Neural cell (in vitro differentiated cells): ENCODE results near the gene HJURP. TPM values are rescaled to one million over a fixed set of nuclear protein-coding genes. Genes with fewer than 3 reads are reported as not detected.

Experiments
- H2AFZ ChIP-seq: fragments of 200-600, 300-800 bp; sonication (generic), shearing (Covaris generic); 2 replicates; pipeline ENCODE4 v1.6.0; 2014; ENCODE audit warnings: low read depth, mild to moderate bottlenecking, antibody characterized with exemption, low read length, moderate library complexity
- H3F3A ChIP-seq: fragments of 200-600 bp; shearing (Covaris generic); 2 replicates; pipeline ENCODE4 v1.6.1; 2016; ENCODE audit warnings: mild to moderate bottlenecking, moderate library complexity, mixed read lengths, antibody characterized with exemption, low read length; ENCODE audit not compliant: insufficient read depth, poor library complexity, severe bottlenecking
- H3K27ac ChIP-seq: fragments of 200-600, 300-800 bp; sonication (generic), shearing (Covaris generic); 2 replicates; pipeline ENCODE4 v1.5.1; 2014; ENCODE audit warnings: mild to moderate bottlenecking, low read length, moderate library complexity
- H3K27me3 ChIP-seq: fragments of 300-800, 200-600 bp; sonication (generic), shearing (Covaris generic); 2 replicates; pipeline ENCODE4 v1.6.0; 2014; ENCODE audit warnings: mild to moderate bottlenecking, low read depth, low read length, moderate library complexity; ENCODE audit not compliant: insufficient read depth
- H3K36me3 ChIP-seq: fragments of 300-800, 200-600 bp; sonication (generic), shearing (Covaris generic); 2 replicates; pipeline ENCODE4 v1.5.1; 2014; ENCODE audit warnings: mild to moderate bottlenecking, antibody characterized with exemption, low read length, moderate library complexity; ENCODE audit not compliant: insufficient read depth
- H3K4me2 ChIP-seq: fragments of 300-800, 200-600 bp; sonication (generic), shearing (Covaris generic); 2 replicates; pipeline ENCODE4 v1.6.0; 2014; ENCODE audit warnings: mild to moderate bottlenecking, low read length
- H3K4me3 ChIP-seq: fragments of 300-800, 200-600 bp; sonication (generic), shearing (Covaris generic); 2 replicates; pipeline ENCODE4 v1.5.1; 2014; ENCODE audit warnings: mild to moderate bottlenecking, low read length, moderate library complexity
- H3K79me2 ChIP-seq: fragments of 200-600 bp; shearing (Covaris generic); replicated peaks from 2 replicates; pipeline ENCODE4 v1.6.0; 2014; ENCODE audit warnings: mild to moderate bottlenecking, low read length, moderate library complexity; ENCODE audit not compliant: insufficient read depth
- H3K9ac ChIP-seq: fragments of 300-800, 200-600 bp; sonication (generic), shearing (Covaris generic); 2 replicates; pipeline ENCODE4 v1.6.1; 2016; ENCODE audit warnings: mild to moderate bottlenecking, low read length, mixed read lengths
- H3K9me2 ChIP-seq: fragments of 200-600 bp; shearing (Covaris generic); 2 replicates; pipeline ENCODE4 v1.6.1; 2016; ENCODE audit warnings: mild to moderate bottlenecking, low read length, mixed read lengths; ENCODE audit not compliant: insufficient read depth
- H3K9me3 ChIP-seq: fragments of 200-600, 300-800 bp; sonication (generic), shearing (Covaris generic); 2 replicates; pipeline ENCODE4 v1.6.1; 2016; ENCODE audit warnings: mild to moderate bottlenecking, mixed run types, low read length, moderate library complexity, mixed read lengths
- H4K20me1 ChIP-seq: fragments of 200-600 bp; shearing (Covaris generic); 2 replicates; pipeline ENCODE4 v1.6.1; 2016; ENCODE audit warnings: mild to moderate bottlenecking, mixed run types; ENCODE audit not compliant: insufficient read depth
- EP300 ChIP-seq: fragments of 450-650 bp; conservative IDR thresholded peaks from 2 replicates; pipeline ENCODE4 v1.6.1; 2014; ENCODE audit warnings: antibody characterized with exemption, mild to moderate bottlenecking, moderate library complexity; ENCODE audit not compliant: poor library complexity, severe bottlenecking
- EZH2 ChIP-seq: fragments of 200-600, 300-800 bp; shearing (Covaris generic), sonication (generic); IDR thresholded peaks from 2 replicates; pipeline ENCODE4 v1.6.1; 2014; ENCODE audit warnings: antibody characterized with exemption, low read length, borderline replicate concordance, mild to moderate bottlenecking; ENCODE audit not compliant: insufficient read depth, poor library complexity, severe bottlenecking
- MXI1 ChIP-seq: fragments of 450-650 bp; conservative IDR thresholded peaks from 2 replicates; pipeline ENCODE4 v1.6.1; 2014; ENCODE audit warnings: antibody characterized with exemption, mild to moderate bottlenecking; ENCODE audit not compliant: poor library complexity, severe bottlenecking
- POLR2AphosphoS5 ChIP-seq: IDR thresholded peaks from 2 replicates; pipeline ENCODE4 v1.6.1; 2012
- RAD21 ChIP-seq: fragments of 450-650 bp; conservative IDR thresholded peaks from 2 replicates; pipeline ENCODE4 v1.6.1; 2014; ENCODE audit warnings: antibody characterized with exemption, mild to moderate bottlenecking, moderate library complexity
- SMC3 ChIP-seq: fragments of 450-650 bp; conservative IDR thresholded peaks from 2 replicates; pipeline ENCODE4 v1.6.1; 2014; ENCODE audit warnings: antibody characterized with exemption, mild to moderate bottlenecking, moderate library complexity; ENCODE audit not compliant: poor library complexity
- TAF1 ChIP-seq: IDR thresholded peaks from 2 replicates; pipeline ENCODE4 v1.6.1; 2012; ENCODE audit warnings: low read depth
- polyA plus RNA-seq: library from polyadenylated mRNA; depleted of rRNA; stranded (reverse); fragments of >200 nt; gene quantifications from 2 replicates; pipeline ENCODE4 v1.2.3, GENCODE V29; 2014
- TF ChIP-seq, protein P1 (sequence below): fragments of 450-650 bp; IDR thresholded peaks from 2 replicates; pipeline ENCODE4 v1.5.1; 2014; ENCODE audit warnings: antibody characterized with exemption, mild to moderate bottlenecking, moderate library complexity; ENCODE audit not compliant: poor library complexity, severe bottlenecking
- TF ChIP-seq, protein P2 (sequence below): IDR thresholded peaks from 2 replicates; pipeline ENCODE4 v1.6.1; 2012; ENCODE audit warnings: borderline replicate concordance

Gene HJURP
- polyA plus RNA-seq, 1 donor from 2014 or later, result 1.3 TPM

GRCh38 chr2:233791151-233791882 lies 63.0 kb downstream of the HJURP start:
- H3K9ac ChIP-seq, result no peak overlapping the region

GRCh38 chr2:233789554-233789953 lies 64.8 kb downstream of the HJURP start:
- no peaks in the 10 kb centered on the region for H3F3A ChIP-seq
- no peak overlapping the region for H3K4me3 ChIP-seq
- no peak overlapping the region for H2AFZ ChIP-seq
- H3K27ac ChIP-seq, result no peak overlapping the region
- H4K20me1 ChIP-seq, result no peaks in the 10 kb centered on the region
- H3K79me2 ChIP-seq, result no peaks in the 10 kb centered on the region
- no peaks in the 10 kb centered on the region for H3K36me3 ChIP-seq
- no peak overlapping the region for H3K9ac ChIP-seq
- no peak overlapping the region for H3K4me2 ChIP-seq
- H3K27me3 ChIP-seq, result no peaks in the 10 kb centered on the region
- peaks cover 2% of the 10 kb centered on the region for H3K9me3 ChIP-seq
- H3K9me2 ChIP-seq, result no peaks in the 10 kb centered on the region
- no peak for TF ChIP-seq MXI1
- TF ChIP-seq, protein P1, sequence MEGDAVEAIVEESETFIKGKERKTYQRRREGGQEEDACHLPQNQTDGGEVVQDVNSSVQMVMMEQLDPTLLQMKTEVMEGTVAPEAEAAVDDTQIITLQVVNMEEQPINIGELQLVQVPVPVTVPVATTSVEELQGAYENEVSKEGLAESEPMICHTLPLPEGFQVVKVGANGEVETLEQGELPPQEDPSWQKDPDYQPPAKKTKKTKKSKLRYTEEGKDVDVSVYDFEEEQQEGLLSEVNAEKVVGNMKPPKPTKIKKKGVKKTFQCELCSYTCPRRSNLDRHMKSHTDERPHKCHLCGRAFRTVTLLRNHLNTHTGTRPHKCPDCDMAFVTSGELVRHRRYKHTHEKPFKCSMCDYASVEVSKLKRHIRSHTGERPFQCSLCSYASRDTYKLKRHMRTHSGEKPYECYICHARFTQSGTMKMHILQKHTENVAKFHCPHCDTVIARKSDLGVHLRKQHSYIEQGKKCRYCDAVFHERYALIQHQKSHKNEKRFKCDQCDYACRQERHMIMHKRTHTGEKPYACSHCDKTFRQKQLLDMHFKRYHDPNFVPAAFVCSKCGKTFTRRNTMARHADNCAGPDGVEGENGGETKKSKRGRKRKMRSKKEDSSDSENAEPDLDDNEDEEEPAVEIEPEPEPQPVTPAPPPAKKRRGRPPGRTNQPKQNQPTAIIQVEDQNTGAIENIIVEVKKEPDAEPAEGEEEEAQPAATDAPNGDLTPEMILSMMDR, result no peak
- TF ChIP-seq SMC3, result no peak
- TF ChIP-seq POLR2AphosphoS5, result no peak
- TF ChIP-seq, protein P2, sequence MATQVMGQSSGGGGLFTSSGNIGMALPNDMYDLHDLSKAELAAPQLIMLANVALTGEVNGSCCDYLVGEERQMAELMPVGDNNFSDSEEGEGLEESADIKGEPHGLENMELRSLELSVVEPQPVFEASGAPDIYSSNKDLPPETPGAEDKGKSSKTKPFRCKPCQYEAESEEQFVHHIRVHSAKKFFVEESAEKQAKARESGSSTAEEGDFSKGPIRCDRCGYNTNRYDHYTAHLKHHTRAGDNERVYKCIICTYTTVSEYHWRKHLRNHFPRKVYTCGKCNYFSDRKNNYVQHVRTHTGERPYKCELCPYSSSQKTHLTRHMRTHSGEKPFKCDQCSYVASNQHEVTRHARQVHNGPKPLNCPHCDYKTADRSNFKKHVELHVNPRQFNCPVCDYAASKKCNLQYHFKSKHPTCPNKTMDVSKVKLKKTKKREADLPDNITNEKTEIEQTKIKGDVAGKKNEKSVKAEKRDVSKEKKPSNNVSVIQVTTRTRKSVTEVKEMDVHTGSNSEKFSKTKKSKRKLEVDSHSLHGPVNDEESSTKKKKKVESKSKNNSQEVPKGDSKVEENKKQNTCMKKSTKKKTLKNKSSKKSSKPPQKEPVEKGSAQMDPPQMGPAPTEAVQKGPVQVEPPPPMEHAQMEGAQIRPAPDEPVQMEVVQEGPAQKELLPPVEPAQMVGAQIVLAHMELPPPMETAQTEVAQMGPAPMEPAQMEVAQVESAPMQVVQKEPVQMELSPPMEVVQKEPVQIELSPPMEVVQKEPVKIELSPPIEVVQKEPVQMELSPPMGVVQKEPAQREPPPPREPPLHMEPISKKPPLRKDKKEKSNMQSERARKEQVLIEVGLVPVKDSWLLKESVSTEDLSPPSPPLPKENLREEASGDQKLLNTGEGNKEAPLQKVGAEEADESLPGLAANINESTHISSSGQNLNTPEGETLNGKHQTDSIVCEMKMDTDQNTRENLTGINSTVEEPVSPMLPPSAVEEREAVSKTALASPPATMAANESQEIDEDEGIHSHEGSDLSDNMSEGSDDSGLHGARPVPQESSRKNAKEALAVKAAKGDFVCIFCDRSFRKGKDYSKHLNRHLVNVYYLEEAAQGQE, result no peak
- no peak for TF ChIP-seq TAF1
- no peak for TF ChIP-seq EP300
- no peak for TF ChIP-seq RAD21
- no peak for TF ChIP-seq EZH2

More at GRCh38 chr2:233791151-233791882, 63.0 kb downstream of the HJURP start:
- no peaks in the 10 kb centered on the region for H3K9me2 ChIP-seq
- H3K27me3 ChIP-seq, result no peaks in the 10 kb centered on the region
- no peak overlapping the region for H3K4me2 ChIP-seq
- no peaks in the 10 kb centered on the region for H3K36me3 ChIP-seq
- no peak overlapping the region for H2AFZ ChIP-seq
- no peaks in the 10 kb centered on the region for H3F3A ChIP-seq
- no peak overlapping the region for H3K27ac ChIP-seq
- TF ChIP-seq, protein P2, result no peak
- TF ChIP-seq SMC3 (no peak), RAD21 (no peak), TAF1 (no peak), POLR2AphosphoS5 (no peak), EZH2 (no peak), MXI1 (no peak), EP300 (no peak)
- TF ChIP-seq, protein P1, result no peak
- H3K4me3 ChIP-seq, result no peak overlapping the region
- H4K20me1 ChIP-seq, result no peaks in the 10 kb centered on the region
- no peaks in the 10 kb centered on the region for H3K79me2 ChIP-seq
- no peaks in the 10 kb centered on the region for H3K9me3 ChIP-seq
